MG63 (cell line): Measurements from ENCODE around the gene TBCB. TPM values are rescaled to one million over a fixed set of nuclear protein-coding genes. Genes with fewer than 3 reads are reported as not detected.
"Not testable (repeated sequence)": the region's sequence is repeated elsewhere in the genome, so short reads cannot be mapped to it uniquely, and the experiment has no call there.

Experiments used
- DNase-seq: peaks from one replicate; pipeline ENCODE4 v3.0.0-alpha.2; 2020
- H3K27me3 ChIP-seq: fragments of 250-450 bp; sonication (Bioruptor Pico); 2 replicates; pipeline ENCODE4 v1.5.1; 2020; ENCODE audit warnings: mild to moderate bottlenecking, moderate library complexity
- H3K36me3 ChIP-seq: fragments of 250-450 bp; sonication (Bioruptor Pico); 2 replicates; pipeline ENCODE4 v1.5.1; 2020; ENCODE audit warnings: mild to moderate bottlenecking, moderate library complexity
- H3K4me3 ChIP-seq: fragments of 250-450 bp; sonication (Bioruptor Pico); 2 replicates; pipeline ENCODE4 v1.5.1; 2020; ENCODE audit warnings: mild to moderate bottlenecking, moderate library complexity
- H3K9me3 ChIP-seq: fragments of 250-450 bp; sonication (Bioruptor Pico); 2 replicates; pipeline ENCODE4 v1.5.1; 2020; ENCODE audit warnings: mild to moderate bottlenecking, moderate library complexity
- total RNA-seq: library from RNA; depleted of rRNA; stranded (reverse); fragments of >200 nt; shearing (Covaris generic); gene quantifications from 2 replicates; pipeline ENCODE4 v1.2.3, GENCODE V29; 2014; ENCODE audit warnings: low replicate concordance

Gene TBCB
- total RNA-seq, 1 experiment from 2014 or later = 520 TPM

DNA sequence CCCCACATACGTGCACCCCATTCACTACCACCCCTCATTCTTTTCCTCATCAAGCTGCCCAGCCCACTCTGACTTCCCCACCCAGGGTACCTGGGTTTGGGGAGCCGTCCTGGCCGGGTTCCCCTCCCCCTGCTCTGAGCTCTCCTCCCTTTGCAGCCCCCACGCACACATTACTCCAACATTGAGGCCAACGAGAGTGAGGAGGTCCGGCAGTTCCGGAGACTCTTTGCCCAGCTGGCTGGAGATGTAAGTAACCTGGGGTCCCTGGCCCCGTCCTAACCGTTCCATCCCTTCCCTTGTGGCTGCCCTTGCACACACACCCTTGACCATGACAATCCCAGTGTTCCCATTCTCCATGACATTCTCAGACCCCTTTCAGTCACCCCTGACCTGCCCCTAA lies 27.2 kb downstream of the TBCB start:
- Histone ChIP-seq H3K9me3 (no peaks in the 10 kb centered on the region), H3K27me3 (no peaks in the 10 kb centered on the region), H3K36me3 (peaks cover 62% of the 10 kb centered on the region), H3K4me3 (no peak overlapping the region)
- DNase-seq = no peak

DNA sequence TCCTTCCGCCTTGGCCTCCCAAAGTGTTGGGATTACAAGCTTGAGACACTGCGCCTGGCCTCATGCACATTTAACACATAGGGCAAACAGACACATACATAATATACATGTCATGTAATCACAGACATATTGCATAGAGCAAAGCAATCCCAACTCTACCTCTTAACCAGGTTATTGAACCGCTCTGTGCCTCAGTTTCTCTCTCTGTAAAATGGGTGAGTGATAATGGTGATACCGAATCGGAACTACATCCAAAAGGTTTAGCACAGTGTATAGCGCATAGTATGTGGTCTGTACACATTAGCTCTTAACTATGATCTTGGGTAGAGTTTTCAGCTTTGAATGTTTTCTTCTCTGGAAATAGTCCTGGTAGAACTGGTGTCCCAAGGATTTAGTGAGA lies 29.4 kb downstream of the TBCB start:
- peaks cover 72% of the 10 kb centered on the region for H3K36me3 ChIP-seq
- no peaks in the 10 kb centered on the region for H3K27me3 ChIP-seq
- DNase-seq = no peak
- H3K4me3 ChIP-seq = no peak overlapping the region
- no peaks in the 10 kb centered on the region for H3K9me3 ChIP-seq

DNA sequence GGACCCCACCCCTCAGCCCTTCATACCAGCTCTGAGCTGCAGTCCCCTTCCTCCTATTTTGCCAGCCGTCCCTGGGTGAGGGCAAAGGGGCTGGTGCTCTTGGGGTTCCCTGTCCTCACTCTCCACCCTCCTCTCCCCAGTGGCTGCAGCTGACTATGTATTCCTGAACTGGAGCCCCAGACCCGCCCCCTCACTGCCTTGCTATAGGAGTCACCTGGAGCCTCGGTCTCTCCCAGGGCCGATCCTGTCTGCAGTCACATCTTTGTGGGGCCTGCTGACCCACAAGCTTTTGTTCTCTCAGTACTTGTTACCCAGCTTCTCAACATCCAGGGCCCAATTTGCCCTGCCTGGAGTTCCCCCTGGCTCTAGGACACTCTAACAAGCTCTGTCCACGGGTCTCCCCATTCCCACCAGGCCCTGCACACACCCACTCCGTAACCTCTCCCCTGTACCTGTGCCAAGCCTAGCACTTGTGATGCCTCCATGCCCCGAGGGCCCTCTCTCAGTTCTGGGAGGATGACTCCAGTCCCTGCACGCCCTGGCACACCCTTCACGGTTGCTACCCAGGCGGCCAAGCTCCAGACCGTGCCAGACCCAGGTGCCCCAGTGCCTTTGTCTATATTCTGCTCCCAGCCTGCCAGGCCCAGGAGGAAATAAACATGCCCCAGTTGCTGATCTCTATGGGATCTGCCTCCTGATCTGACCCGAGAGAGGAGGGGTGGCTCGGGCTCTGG lies 34.6 kb downstream of the TBCB start:
- Histone ChIP-seq H3K4me3 (no peak overlapping the region), H3K36me3 (peaks cover 62% of the 10 kb centered on the region), H3K9me3 (no peaks in the 10 kb centered on the region), H3K27me3 (no peaks in the 10 kb centered on the region)
- no peak for DNase-seq

DNA sequence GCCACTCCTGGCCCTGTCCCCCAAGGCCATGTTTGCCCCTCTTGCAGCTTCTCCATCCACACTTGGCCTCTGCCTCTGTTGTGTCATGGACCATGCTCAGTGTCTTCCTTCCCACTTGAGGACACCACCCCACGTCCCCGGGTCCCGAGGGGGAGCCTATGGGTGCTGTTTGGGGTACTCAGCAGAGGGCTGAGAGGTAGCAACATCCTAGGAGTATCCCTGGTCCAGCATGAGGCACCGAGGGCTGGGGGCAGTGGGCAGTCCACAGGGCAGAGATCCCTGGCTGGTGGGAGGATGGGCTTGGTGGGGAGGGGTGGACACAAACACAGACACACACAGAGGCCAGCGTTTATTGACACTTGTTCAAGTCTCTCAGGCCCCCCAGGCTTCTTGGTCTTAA lies 35.3 kb downstream of the TBCB start:
- H3K36me3 ChIP-seq = peaks cover 57% of the 10 kb centered on the region
- no peak overlapping the region for H3K4me3 ChIP-seq
- DNase-seq = no peak
- no peaks in the 10 kb centered on the region for H3K9me3 ChIP-seq
- no peaks in the 10 kb centered on the region for H3K27me3 ChIP-seq

DNA sequence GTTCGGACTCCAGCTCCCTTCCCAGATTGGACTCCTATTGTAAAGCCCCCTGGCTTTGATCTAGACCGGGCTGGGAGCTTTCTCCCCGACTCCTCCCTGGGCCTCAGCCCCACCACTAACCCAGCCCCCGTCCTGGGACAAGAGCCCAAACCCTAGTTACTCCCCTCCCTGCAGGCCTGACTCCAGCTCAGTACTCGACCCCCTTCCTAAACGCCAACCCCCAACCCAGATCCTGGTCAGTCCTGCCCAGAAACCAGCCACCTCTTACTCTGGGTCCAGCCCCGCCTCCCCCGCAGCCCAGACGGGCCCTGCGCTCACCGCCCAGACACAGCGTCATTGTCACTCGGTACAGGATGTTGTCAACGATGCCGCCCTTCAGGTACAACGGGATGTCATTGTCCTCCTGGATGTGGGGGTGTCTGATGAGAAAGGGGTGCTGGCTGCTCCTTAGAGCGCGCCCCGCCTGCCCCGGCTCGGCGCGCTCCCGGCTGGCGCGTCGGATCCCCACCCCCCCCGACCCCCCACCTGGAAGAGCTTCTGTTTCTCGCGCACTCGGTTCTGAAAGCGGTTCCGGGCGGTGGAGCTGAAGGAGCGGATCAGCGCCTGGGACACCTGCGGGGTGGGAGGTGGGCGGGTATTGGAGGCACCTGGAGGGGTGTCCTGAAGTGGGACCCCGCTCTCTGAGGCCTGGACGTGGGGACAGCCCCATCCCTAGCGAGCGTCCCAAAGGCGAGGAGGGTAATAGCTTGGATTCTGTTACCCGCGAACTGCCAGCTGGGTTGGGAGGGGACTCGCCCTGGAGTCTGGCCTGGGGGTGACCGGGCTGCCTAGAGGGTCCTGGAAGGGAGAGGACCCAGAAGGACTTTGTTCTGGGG lies 36.1 kb downstream of the TBCB start:
- no peaks in the 10 kb centered on the region for H3K9me3 ChIP-seq
- no peak for DNase-seq
- H3K27me3 ChIP-seq = no peaks in the 10 kb centered on the region
- peaks cover 49% of the 10 kb centered on the region for H3K36me3 ChIP-seq
- H3K4me3 ChIP-seq = no peak overlapping the region

DNA sequence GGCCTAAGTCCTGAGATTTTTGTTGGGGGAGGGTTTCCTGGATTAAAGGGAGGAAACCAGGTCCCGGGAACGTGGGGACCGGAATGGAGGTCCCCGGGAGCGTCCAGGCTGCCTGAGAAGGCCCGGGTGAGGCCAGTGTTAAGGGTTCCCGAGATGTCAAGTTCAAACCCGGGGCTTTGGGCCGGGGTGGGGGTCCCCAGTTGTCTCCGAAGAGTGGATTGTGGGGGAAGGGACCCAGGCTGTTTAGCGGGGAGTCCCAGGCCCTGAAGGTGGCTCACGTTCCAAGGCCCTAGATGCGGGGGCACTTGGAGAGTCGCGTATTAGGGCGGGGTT lies 36.7 kb downstream of the TBCB start:
- peaks cover 43% of the 10 kb centered on the region for H3K36me3 ChIP-seq
- H3K4me3 ChIP-seq = no peak overlapping the region
- H3K27me3 ChIP-seq = no peaks in the 10 kb centered on the region
- H3K9me3 ChIP-seq = no peaks in the 10 kb centered on the region
- no peak for DNase-seq

DNA sequence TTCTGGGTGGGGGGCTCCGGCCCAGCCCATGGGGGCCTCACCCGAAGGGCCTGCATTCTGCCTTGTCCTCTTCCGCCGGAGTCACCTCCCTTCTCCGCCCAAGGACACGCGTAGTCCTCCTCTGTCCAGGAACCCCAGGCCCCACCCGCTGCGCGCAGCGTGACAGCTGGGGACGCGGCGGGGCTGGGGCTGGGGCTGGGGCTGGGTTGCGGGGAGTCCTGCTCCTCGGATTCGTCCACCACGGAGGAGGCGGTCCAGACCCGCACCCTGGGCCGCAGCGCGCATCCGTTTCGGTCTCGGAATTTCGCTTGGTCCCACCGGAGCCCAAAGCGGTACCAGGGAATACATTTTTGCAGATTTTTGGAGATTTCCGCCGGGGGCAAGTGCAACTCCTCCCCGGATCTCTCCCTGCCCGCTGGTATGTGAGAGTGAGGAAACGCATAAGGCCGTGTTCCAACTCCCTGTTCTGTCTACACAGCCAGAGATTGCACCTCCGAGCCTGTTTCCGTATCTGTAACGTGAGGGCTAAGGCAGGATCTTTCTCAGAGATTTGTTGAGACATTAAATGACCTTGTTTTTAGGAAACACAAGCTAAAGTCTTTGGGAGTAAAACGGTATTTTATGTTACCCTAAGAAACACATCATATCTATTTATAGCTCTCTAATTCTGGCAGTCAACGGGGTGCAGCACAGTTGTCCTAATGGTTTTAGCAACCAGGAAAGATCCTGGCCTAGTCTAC lies 37.3 kb downstream of the TBCB start, which contains the start of gene COX7A1:
TSS of gene COX7A1 (minus strand) at position 96 of the 740 bp plus-strand sequence. CDS start at position 56, 40 bp downstream.
- no peak within 1 kb of the TSS for H3K4me3 ChIP-seq
- H3K27me3 ChIP-seq = no peaks in the 10 kb centered on the region
- no peaks in the 10 kb centered on the region for H3K9me3 ChIP-seq
- H3K36me3 ChIP-seq = peaks cover 40% of the 10 kb centered on the region
- no peak for DNase-seq

DNA sequence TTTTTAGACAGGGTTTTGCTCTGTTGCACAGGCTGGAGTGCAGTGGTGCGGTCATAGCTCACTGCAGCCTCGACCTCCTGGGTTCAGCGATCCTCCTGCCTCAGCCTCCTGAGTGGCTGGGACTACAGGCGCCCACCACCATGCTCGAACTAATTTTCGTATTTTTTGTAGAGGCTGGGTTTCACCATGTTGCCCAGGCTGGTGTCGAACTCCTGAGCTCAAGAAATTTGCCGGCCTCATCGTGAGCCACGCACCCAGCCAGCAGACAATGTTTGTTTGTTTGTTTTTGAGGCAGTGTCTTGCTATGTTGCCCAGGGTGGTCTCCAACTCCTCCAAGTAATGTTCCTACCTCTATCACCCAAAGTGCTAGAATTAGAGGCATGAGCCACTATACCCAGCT lies 37.9 kb downstream of the TBCB start:
- H3K9me3 ChIP-seq = no peaks in the 10 kb centered on the region
- no peaks in the 10 kb centered on the region for H3K27me3 ChIP-seq
- peaks cover 45% of the 10 kb centered on the region for H3K36me3 ChIP-seq
- DNase-seq = no peak
- no peak overlapping the region for H3K4me3 ChIP-seq

DNA sequence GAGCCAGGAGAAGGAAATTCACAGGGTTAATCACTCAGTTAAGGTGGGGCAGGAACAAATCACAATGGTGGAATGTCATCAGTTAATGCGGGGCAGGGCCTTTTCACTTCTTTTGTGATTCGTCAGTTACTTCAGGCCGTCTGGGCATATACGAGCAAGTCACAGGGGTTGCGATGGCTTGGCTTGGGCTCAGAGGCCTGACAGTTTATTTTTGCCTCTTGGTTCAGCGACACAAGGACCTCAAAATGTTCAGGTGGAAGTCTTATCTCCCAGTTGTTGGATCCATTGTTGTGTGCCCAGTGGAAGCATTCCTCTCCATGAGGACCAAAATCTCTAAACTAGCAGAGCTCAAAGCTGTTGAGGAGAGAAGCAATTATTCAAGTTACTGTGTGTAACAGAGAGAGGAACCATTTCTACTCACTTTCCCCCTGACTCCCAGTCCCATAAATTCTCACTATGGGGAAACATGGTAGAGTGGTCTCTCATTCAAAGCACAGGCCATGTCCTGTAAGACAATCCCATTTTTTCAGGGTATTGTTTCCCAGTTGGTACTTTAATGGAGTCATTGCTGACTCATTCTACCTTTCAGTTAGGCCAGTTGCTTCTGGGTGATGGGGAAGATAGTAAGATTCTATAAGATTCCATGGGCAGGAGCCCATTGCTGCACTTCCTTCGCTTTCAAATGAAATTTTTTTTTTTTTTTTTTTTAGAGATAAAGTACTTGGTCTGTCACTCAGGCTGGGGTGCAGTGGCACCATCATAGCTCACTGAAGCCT lies 45.7 kb downstream of the TBCB start:
- Histone ChIP-seq H3K4me3 (no peak overlapping the region), H3K36me3 (peaks cover 16% of the 10 kb centered on the region), H3K9me3 (no peaks in the 10 kb centered on the region), H3K27me3 (no peaks in the 10 kb centered on the region)
- no peak for DNase-seq

DNA sequence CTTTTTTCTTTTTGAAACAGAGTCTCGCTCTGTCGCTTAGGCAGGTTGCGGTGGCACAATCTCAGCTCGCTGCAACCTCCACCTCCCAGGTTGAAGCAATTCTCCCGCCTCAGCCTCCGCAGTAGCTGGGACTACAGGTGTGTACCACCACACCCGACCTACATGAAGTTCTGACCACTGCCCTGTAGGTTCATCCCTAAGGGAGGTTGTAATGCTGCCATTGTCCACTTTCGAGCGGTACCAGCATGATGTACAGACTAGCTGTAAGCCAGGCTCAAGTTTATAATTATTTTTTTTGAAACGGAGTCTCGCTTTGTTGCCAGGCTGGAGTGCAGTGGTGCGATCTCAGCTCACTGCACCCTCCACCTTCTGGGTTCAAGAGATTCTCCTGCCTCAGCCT lies 48.5 kb downstream of the TBCB start:
- H3K27me3 ChIP-seq = no peaks in the 10 kb centered on the region
- no peak for DNase-seq

DNA sequence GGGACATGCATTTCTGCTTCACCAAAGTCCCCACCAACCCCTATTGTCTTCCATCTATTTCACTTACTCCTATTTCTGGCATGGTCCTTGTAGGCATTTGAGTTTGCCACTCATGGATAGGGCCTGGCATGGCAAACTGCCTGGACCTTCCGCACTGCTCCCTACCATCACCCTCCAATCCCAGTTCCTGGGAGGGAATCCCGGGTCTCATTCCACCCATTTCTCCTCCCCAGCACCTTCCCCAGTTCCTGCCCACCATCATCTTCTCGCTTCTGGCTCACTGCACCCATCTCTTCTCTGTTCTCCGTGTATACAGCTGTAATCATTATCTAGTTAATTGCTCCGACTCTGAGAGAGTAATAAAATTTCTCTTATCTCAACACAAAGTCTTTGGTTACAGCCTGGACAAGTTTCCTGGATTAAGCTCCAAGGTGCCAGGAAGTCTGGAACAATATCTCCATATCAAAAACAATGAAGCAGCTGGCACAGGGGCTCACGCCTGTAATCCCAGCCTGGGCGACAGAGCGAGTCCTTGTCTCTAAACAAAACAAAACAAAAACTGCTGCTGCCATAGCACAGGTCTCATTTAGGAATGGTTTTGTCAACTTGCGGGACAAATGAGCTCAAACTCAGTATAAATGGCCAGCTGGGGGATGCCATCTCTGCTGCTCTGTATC lies 54.0 kb downstream of the TBCB start:
- no peak overlapping the region for H3K4me3 ChIP-seq
- no peaks in the 10 kb centered on the region for H3K9me3 ChIP-seq
- DNase-seq = peak; percentile 50
- no peaks in the 10 kb centered on the region for H3K27me3 ChIP-seq
- H3K36me3 ChIP-seq = peaks cover 7% of the 10 kb centered on the region

More for the DNA sequence above, 48.5 kb downstream of the TBCB start:
- Histone ChIP-seq H3K36me3 (peaks cover 12% of the 10 kb centered on the region), H3K9me3 (no peaks in the 10 kb centered on the region), H3K4me3 (no peak overlapping the region)

DNA sequence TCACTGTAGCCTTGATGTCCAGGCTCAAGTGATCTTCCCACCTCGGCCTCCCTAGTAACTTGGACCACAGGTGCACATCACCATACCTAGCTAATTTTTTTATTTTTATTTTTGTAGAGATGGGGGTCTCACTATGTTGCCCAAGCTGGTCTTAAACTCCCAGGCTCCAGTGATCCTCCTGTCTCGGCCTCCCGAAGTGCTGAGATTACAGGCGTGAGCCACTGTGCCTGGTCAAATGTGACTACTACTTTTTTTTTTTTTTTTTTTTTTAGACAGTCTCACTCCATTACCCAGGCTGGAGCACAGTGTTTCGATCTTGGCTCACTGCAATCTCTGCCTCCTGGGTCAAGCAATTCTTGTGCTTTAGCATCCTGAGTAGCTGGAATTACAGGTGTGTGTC lies 57.6 kb downstream of the TBCB start:
- H3K4me3 ChIP-seq = no peak overlapping the region
- no peaks in the 10 kb centered on the region for H3K9me3 ChIP-seq
- DNase-seq = no peak
- no peaks in the 10 kb centered on the region for H3K27me3 ChIP-seq
- H3K36me3 ChIP-seq = no peaks in the 10 kb centered on the region; the same call in 1 of the 2 replicates

DNA sequence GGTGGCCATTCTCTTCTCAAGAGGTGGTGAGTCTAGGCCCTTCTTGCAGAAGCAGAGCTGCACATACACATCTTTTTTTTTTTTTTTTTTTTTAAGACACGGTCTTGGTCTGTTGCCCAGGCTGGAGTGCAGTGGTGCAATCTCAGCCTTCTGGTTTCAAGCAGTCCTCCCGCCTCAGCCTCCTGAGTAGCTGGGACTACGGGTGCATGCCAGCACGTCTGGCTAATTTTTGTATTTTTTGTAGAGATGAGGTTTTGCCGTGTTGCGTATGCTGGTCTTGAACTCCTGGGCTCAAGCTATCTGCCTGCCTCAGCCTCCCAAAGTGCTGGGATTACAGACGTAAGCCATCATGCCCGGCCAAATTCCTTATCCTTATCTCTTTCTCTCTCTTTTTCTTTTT lies 58.6 kb downstream of the TBCB start:
- not testable (repeated sequence) for H3K4me3 ChIP-seq, H3K36me3 ChIP-seq, H3K9me3 ChIP-seq, H3K27me3 ChIP-seq, DNase-seq
